ENCODE results near the gene ULK4. TPM values are rescaled to one million over a fixed set of nuclear protein-coding genes. Genes with fewer than 3 reads are reported as not detected.

ULK4 gene
- total RNA-seq, 1 donor from 2014 or later = 10.2 TPM

DNA sequence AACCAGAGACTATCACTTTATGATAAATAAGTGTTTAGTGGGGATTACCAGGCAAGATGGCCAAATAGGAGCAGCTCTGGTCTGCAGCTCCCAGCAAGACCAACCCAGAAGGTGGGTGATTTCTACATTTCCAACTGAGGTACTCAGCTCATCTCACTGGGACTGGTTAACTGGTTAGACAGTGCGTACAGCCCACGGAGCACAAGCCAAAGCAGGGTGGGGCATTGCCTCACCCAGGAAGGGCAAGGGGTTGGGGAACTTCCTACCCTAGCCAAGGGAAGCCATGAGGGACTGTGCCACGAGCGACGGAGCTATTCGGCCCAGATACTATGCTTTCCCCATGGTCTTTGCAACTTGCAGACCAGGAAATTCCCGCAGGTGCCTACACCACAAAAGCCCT lies 591.6 kb downstream of the ULK4 start:
- no peak for DNase-seq (ENCODE audit: low spot score)
- no peak overlapping the region for H3K27ac Mint-ChIP-seq (ENCODE audit: unreplicated experiment)
- TF ChIP-seq CTCF (IDR thresholded peaks at IDR 0.05; ENCODE audit: unreplicated experiment) = no peak
- peaks cover 6% of the 10 kb centered on the region for H3K27me3 Mint-ChIP-seq (ENCODE audit: unreplicated experiment)
- peaks cover 2% of the 10 kb centered on the region for H3K4me1 Mint-ChIP-seq (ENCODE audit: unreplicated experiment)
- no peaks in the 10 kb centered on the region for H3K36me3 Mint-ChIP-seq (ENCODE audit: low read depth, unreplicated experiment)
- no peaks in the 10 kb centered on the region for H3K9me3 Mint-ChIP-seq (ENCODE audit: unreplicated experiment)
- no peak overlapping the region for H3K4me3 Mint-ChIP-seq (ENCODE audit: unreplicated experiment)

- Mint-ChIP-seq H3K4me1 (ENCODE audit: unreplicated experiment) (peaks cover 2% of the 10 kb centered on the region), H3K9me3 (ENCODE audit: unreplicated experiment) (no peaks in the 10 kb centered on the region), H3K4me3 (ENCODE audit: unreplicated experiment) (no peak overlapping the region), H3K36me3 (ENCODE audit: low read depth, unreplicated experiment) (no peaks in the 10 kb centered on the region), H3K27me3 (ENCODE audit: unreplicated experiment) (peaks cover 6% of the 10 kb centered on the region), H3K27ac (ENCODE audit: unreplicated experiment) (no peak overlapping the region)
- DNase-seq (ENCODE audit: low spot score) = no peak
- no peak for TF ChIP-seq CTCF (IDR thresholded peaks at IDR 0.05; ENCODE audit: unreplicated experiment)
These were observed 592.1 kb downstream of the ULK4 start for GRCh38 chr3:41369838-41370237.

GRCh38 chr3:41365973-41366372 lies 595.9 kb downstream of the ULK4 start:
- H3K27me3 Mint-ChIP-seq (ENCODE audit: unreplicated experiment) = peaks cover 2% of the 10 kb centered on the region
- no peaks in the 10 kb centered on the region for H3K36me3 Mint-ChIP-seq (ENCODE audit: low read depth, unreplicated experiment)
- H3K27ac Mint-ChIP-seq (ENCODE audit: unreplicated experiment) = no peak overlapping the region
- DNase-seq (ENCODE audit: low spot score) = no peak
- H3K4me3 Mint-ChIP-seq (ENCODE audit: unreplicated experiment) = no peak overlapping the region
- no peaks in the 10 kb centered on the region for H3K9me3 Mint-ChIP-seq (ENCODE audit: unreplicated experiment)
- TF ChIP-seq CTCF (IDR thresholded peaks at IDR 0.05; ENCODE audit: unreplicated experiment) = no peak
- H3K4me1 Mint-ChIP-seq (ENCODE audit: unreplicated experiment) = no peaks in the 10 kb centered on the region

- no peak for TF ChIP-seq CTCF (IDR thresholded peaks at IDR 0.05; ENCODE audit: unreplicated experiment)
- peaks cover 2% of the 10 kb centered on the region for H3K27me3 Mint-ChIP-seq (ENCODE audit: unreplicated experiment)
- H3K4me1 Mint-ChIP-seq (ENCODE audit: unreplicated experiment) = no peaks in the 10 kb centered on the region
- H3K36me3 Mint-ChIP-seq (ENCODE audit: low read depth, unreplicated experiment) = no peaks in the 10 kb centered on the region
- H3K27ac Mint-ChIP-seq (ENCODE audit: unreplicated experiment) = no peak overlapping the region
- DNase-seq (ENCODE audit: low spot score) = no peak
- H3K4me3 Mint-ChIP-seq (ENCODE audit: unreplicated experiment) = no peak overlapping the region
- no peaks in the 10 kb centered on the region for H3K9me3 Mint-ChIP-seq (ENCODE audit: unreplicated experiment)
These were observed 597.2 kb downstream of the ULK4 start for GRCh38 chr3:41364736-41365135.

DNA sequence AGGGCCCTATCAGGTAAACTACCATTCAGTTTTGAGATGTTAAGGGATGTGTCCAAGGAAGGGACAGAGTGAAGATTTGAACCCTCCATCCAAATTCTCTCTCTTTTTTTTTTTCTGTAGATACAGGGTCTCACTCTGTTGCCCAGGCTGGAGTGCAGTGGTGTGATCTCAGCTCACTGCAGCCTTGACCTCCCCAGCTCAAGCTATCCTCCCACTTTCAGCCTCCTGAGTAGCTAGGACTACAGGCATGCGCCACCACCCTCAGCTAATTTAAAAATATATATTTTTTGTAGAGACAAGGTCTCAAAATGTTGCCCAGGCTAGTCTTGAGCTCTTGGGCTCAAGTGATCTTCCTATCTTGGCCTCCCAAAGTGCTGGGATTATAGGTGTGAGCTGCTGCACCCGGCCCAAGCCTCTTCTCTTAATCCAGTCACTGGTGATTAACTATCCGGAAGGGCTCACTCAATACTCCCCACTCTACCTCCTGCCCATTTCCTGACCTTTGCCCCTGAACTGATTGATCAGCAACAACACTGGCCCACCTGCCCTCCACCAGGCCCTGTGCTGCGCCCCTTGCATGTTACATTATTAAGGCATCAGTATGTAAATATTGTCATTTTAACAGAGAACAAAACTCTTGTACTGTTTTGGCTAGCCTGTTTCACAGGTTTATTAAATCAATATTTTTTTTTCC lies 597.9 kb downstream of the ULK4 start:
- no peak for TF ChIP-seq CTCF (IDR thresholded peaks at IDR 0.05; ENCODE audit: unreplicated experiment)
- no peak overlapping the region for H3K4me3 Mint-ChIP-seq (ENCODE audit: unreplicated experiment)
- no peaks in the 10 kb centered on the region for H3K4me1 Mint-ChIP-seq (ENCODE audit: unreplicated experiment)
- no peaks in the 10 kb centered on the region for H3K9me3 Mint-ChIP-seq (ENCODE audit: unreplicated experiment)
- no peak overlapping the region for H3K27ac Mint-ChIP-seq (ENCODE audit: unreplicated experiment)
- H3K36me3 Mint-ChIP-seq (ENCODE audit: low read depth, unreplicated experiment) = no peaks in the 10 kb centered on the region
- no peak for DNase-seq (ENCODE audit: low spot score)
- peaks cover 2% of the 10 kb centered on the region for H3K27me3 Mint-ChIP-seq (ENCODE audit: unreplicated experiment)

All from endothelial cell (in vitro differentiated cells).